Measurements from ENCODE around the gene NEUROD2.

NEUROD2 gene

GRCh38 chr17:39568702-39569101, 39.0 kb downstream of the NEUROD2 start:
- no peak overlapping the region for H2AFZ ChIP-seq (ENCODE audit: low read depth, low read length)
- no peak overlapping the region for H2AK5ac ChIP-seq (ENCODE audit: low read length, severe bottlenecking)
- no peak overlapping the region for H3K18ac ChIP-seq (ENCODE audit: low read depth in 1 of 2, low read length in 2 of 2)
- no peak overlapping the region for H3K23ac ChIP-seq (ENCODE audit: low read length in 2 of 2)
- H2BK12ac ChIP-seq (ENCODE audit: low read length in 2 of 2), result no peak overlapping the region
- H3K4ac ChIP-seq (ENCODE audit: low read depth in 1 of 2, low read length in 2 of 2), result no peak overlapping the region
- peaks cover 9% of the 10 kb centered on the region for H3K9me3 ChIP-seq (ENCODE audit: control insufficient read depth, low read length)
- peaks cover 51 to 75% of the 10 kb centered on the region in 2 experiments for H3K36me3 ChIP-seq (ENCODE audit: control insufficient read depth in 1 of 2, insufficient read depth in 2 of 2, low read depth in 1 of 2, low read length in 2 of 2)
- no peak overlapping the region for H3K9ac ChIP-seq (ENCODE audit: low read length)
- no peak overlapping the region for H3K14ac ChIP-seq (ENCODE audit: low read length in 2 of 2)
- H3K4me3 ChIP-seq (ENCODE audit: insufficient read depth in 1 of 2, low read depth in 1 of 2, low read length in 2 of 2), result no peak overlapping the region
- peaks cover 2% of the 10 kb centered on the region for H3K4me1 ChIP-seq (ENCODE audit: control insufficient read depth, insufficient read depth, low read depth, low read length)
- WGBS, result 97% methylated on average over 7 of the region's 9 CpGs
- no peaks in the 10 kb centered on the region for H3K27me3 ChIP-seq (ENCODE audit: control insufficient read depth in 1 of 2, insufficient read depth in 1 of 2, low read length in 2 of 2)
- H4K91ac ChIP-seq (ENCODE audit: low read length), result no peak overlapping the region
- no peak overlapping the region for H3K27ac ChIP-seq (ENCODE audit: low read length, poor library complexity, severe bottlenecking)
- no peak overlapping the region for H4K8ac ChIP-seq (ENCODE audit: low read length)
- H2BK5ac ChIP-seq (ENCODE audit: low read depth, low read length, poor library complexity, severe bottlenecking), result no peak overlapping the region
- H2BK120ac ChIP-seq (ENCODE audit: low read depth, low read length), result no peak overlapping the region
- no peaks in the 10 kb centered on the region for H3K79me1 ChIP-seq (replicated peaks; ENCODE audit: low read length, poor library complexity, severe bottlenecking)
- DNase-seq, result no peak
- H2BK15ac ChIP-seq (ENCODE audit: low read depth, poor library complexity, severe bottlenecking), result no peak overlapping the region
- H3K4me2 ChIP-seq (ENCODE audit: low read length, poor library complexity, severe bottlenecking), result no peak overlapping the region

GRCh38 chr17:39566094-39566850, 41.4 kb downstream of the NEUROD2 start:
- Histone ChIP-seq H3K18ac (ENCODE audit: low read depth in 1 of 2, low read length in 2 of 2) (no peak overlapping the region), H3K4ac (ENCODE audit: low read depth in 1 of 2, low read length in 2 of 2) (no peak overlapping the region), H3K4me3 (ENCODE audit: insufficient read depth in 1 of 2, low read depth in 1 of 2, low read length in 2 of 2) (no peak overlapping the region), H3K4me2 (ENCODE audit: low read length, poor library complexity, severe bottlenecking) (no peak overlapping the region), H2BK5ac (ENCODE audit: low read depth, low read length, poor library complexity, severe bottlenecking) (no peak overlapping the region), H3K27me3 (ENCODE audit: control insufficient read depth in 1 of 2, insufficient read depth in 1 of 2, low read length in 2 of 2) (no peaks in the 10 kb centered on the region), H3K27ac (ENCODE audit: low read length, poor library complexity, severe bottlenecking) (no peak overlapping the region), H4K8ac (ENCODE audit: low read length) (no peak overlapping the region), H3K36me3 (ENCODE audit: control insufficient read depth in 1 of 2, insufficient read depth in 2 of 2, low read depth in 1 of 2, low read length in 2 of 2) (peaks cover 55 to 84% of the 10 kb centered on the region in 2 experiments), H3K23ac (ENCODE audit: low read length in 2 of 2) (no peak overlapping the region), H3K9ac (ENCODE audit: low read length) (no peak overlapping the region), H2BK12ac (ENCODE audit: low read length in 2 of 2) (no peak overlapping the region), H4K91ac (ENCODE audit: low read length) (no peak overlapping the region), H2AFZ (ENCODE audit: low read depth, low read length) (no peak overlapping the region), H2AK5ac (ENCODE audit: low read length, severe bottlenecking) (no peak overlapping the region), H3K14ac (ENCODE audit: low read length in 2 of 2) (no peak overlapping the region), H3K4me1 (ENCODE audit: control insufficient read depth, insufficient read depth, low read depth, low read length) (no peaks in the 10 kb centered on the region), H3K79me1 (replicated peaks; ENCODE audit: low read length, poor library complexity, severe bottlenecking) (no peaks in the 10 kb centered on the region), H2BK15ac (ENCODE audit: low read depth, poor library complexity, severe bottlenecking) (no peak overlapping the region), H2BK120ac (ENCODE audit: low read depth, low read length) (no peak overlapping the region), H3K9me3 (ENCODE audit: control insufficient read depth, low read length) (peaks cover 5% of the 10 kb centered on the region)
- WGBS, result 95% methylated on average over 11 of the region's 11 CpGs
- DNase-seq, result no peak

GRCh38 chr17:39564211-39564848, 43.4 kb downstream of the NEUROD2 start:
- Histone ChIP-seq H3K9ac (ENCODE audit: low read length) (no peak overlapping the region), H3K36me3 (ENCODE audit: control insufficient read depth in 1 of 2, insufficient read depth in 2 of 2, low read depth in 1 of 2, low read length in 2 of 2) (peaks cover 48 to 83% of the 10 kb centered on the region in 2 experiments), H2BK120ac (ENCODE audit: low read depth, low read length) (no peak overlapping the region), H3K4me1 (ENCODE audit: control insufficient read depth, insufficient read depth, low read depth, low read length) (no peaks in the 10 kb centered on the region), H2AK5ac (ENCODE audit: low read length, severe bottlenecking) (no peak overlapping the region), H4K91ac (ENCODE audit: low read length) (no peak overlapping the region), H3K27ac (ENCODE audit: low read length, poor library complexity, severe bottlenecking) (no peak overlapping the region), H2BK5ac (ENCODE audit: low read depth, low read length, poor library complexity, severe bottlenecking) (no peak overlapping the region), H3K18ac (ENCODE audit: low read depth in 1 of 2, low read length in 2 of 2) (no peak overlapping the region), H4K8ac (ENCODE audit: low read length) (no peak overlapping the region), H3K4ac (ENCODE audit: low read depth in 1 of 2, low read length in 2 of 2) (no peak overlapping the region), H2BK12ac (ENCODE audit: low read length in 2 of 2) (no peak overlapping the region), H3K23ac (ENCODE audit: low read length in 2 of 2) (no peak overlapping the region), H3K79me1 (replicated peaks; ENCODE audit: low read length, poor library complexity, severe bottlenecking) (no peaks in the 10 kb centered on the region), H3K14ac (ENCODE audit: low read length in 2 of 2) (no peak overlapping the region), H3K9me3 (ENCODE audit: control insufficient read depth, low read length) (no peaks in the 10 kb centered on the region), H3K4me2 (ENCODE audit: low read length, poor library complexity, severe bottlenecking) (no peak overlapping the region), H3K4me3 (ENCODE audit: insufficient read depth in 1 of 2, low read depth in 1 of 2, low read length in 2 of 2) (no peak overlapping the region), H3K27me3 (ENCODE audit: control insufficient read depth in 1 of 2, insufficient read depth in 1 of 2, low read length in 2 of 2) (no peaks in the 10 kb centered on the region), H2AFZ (ENCODE audit: low read depth, low read length) (no peak overlapping the region), H2BK15ac (ENCODE audit: low read depth, poor library complexity, severe bottlenecking) (no peak overlapping the region)
- WGBS, result 88% methylated on average over 4 of the region's 4 CpGs
- peak; percentile 9 for DNase-seq

GRCh38 chr17:39563476-39563875, 44.2 kb downstream of the NEUROD2 start:
- Histone ChIP-seq H3K9me3 (ENCODE audit: control insufficient read depth, low read length) (no peaks in the 10 kb centered on the region), H2BK12ac (ENCODE audit: low read length in 2 of 2) (no peak overlapping the region), H3K23ac (ENCODE audit: low read length in 2 of 2) (no peak overlapping the region), H3K4ac (ENCODE audit: low read depth in 1 of 2, low read length in 2 of 2) (no peak overlapping the region), H4K8ac (ENCODE audit: low read length) (no peak overlapping the region), H3K27ac (ENCODE audit: low read length, poor library complexity, severe bottlenecking) (no peak overlapping the region), H3K9ac (ENCODE audit: low read length) (no peak overlapping the region), H3K4me1 (ENCODE audit: control insufficient read depth, insufficient read depth, low read depth, low read length) (no peaks in the 10 kb centered on the region), H2BK5ac (ENCODE audit: low read depth, low read length, poor library complexity, severe bottlenecking) (no peak overlapping the region), H3K36me3 (ENCODE audit: control insufficient read depth in 1 of 2, insufficient read depth in 2 of 2, low read depth in 1 of 2, low read length in 2 of 2) (peaks cover 41 to 80% of the 10 kb centered on the region in 2 experiments), H3K14ac (ENCODE audit: low read length in 2 of 2) (no peak overlapping the region), H3K4me2 (ENCODE audit: low read length, poor library complexity, severe bottlenecking) (no peak overlapping the region), H3K18ac (ENCODE audit: low read depth in 1 of 2, low read length in 2 of 2) (no peak overlapping the region), H3K79me1 (replicated peaks; ENCODE audit: low read length, poor library complexity, severe bottlenecking) (no peaks in the 10 kb centered on the region), H2AK5ac (ENCODE audit: low read length, severe bottlenecking) (no peak overlapping the region), H3K27me3 (ENCODE audit: control insufficient read depth in 1 of 2, insufficient read depth in 1 of 2, low read length in 2 of 2) (no peaks in the 10 kb centered on the region), H2AFZ (ENCODE audit: low read depth, low read length) (no peak overlapping the region), H2BK15ac (ENCODE audit: low read depth, poor library complexity, severe bottlenecking) (no peak overlapping the region), H3K4me3 (ENCODE audit: insufficient read depth in 1 of 2, low read depth in 1 of 2, low read length in 2 of 2) (no peak overlapping the region), H2BK120ac (ENCODE audit: low read depth, low read length) (no peak overlapping the region), H4K91ac (ENCODE audit: low read length) (no peak overlapping the region)
- 58% methylated on average over 16 of the region's 17 CpGs for WGBS
- DNase-seq, result no peak

Data from mesenchymal stem cell (in vitro differentiated cells and primary cell).